ENCODE measurements around the gene HLCS.
A peak's percentile ranks its signal among the peaks of the same experiment; 100 is the strongest.
"Not testable (repeated sequence)": the region's sequence is repeated elsewhere in the genome, so short reads cannot be mapped to it uniquely, and the experiment has no call there.

HLCS gene

DNA sequence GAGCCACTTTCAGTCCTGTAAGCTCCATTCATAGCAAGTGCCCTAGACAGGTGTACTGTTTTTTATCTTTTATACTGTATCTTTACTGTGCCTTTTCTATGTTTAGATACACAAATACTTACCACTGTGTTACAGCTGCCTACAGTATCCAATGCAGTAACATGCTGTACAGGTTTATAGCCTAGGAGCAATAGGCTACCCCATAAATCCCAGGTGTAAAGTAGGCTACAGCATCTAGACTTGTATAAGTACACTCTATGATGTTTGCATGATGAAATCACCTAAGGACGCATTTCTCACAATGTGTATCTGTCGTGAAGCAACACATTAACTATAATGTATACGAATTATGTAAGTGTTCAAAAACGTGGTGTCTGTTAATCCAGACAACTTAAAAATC, 10.7 kb downstream of the HLCS start:
- no peak for FAIRE-seq

DNA sequence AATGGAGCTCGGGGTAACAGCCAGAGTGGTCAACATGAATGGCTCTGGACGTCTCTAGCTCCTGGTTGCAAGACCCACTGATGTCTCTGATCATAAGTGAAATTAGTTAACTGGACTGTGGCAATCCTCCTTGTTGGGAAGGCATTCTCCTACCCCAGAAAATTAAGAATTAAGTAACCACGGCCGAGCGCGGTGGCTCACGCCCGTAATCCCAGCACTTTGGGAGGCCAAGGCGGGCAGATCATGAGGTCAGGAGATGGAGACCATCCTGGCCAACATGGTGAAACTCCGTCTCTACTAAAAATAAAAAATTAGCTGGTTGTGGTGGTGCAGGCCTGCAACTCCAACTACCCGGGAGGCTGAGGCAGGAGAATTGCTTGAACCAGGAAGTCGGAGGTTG, 14.1 kb downstream of the HLCS start:
- not testable (repeated sequence) for FAIRE-seq

DNA sequence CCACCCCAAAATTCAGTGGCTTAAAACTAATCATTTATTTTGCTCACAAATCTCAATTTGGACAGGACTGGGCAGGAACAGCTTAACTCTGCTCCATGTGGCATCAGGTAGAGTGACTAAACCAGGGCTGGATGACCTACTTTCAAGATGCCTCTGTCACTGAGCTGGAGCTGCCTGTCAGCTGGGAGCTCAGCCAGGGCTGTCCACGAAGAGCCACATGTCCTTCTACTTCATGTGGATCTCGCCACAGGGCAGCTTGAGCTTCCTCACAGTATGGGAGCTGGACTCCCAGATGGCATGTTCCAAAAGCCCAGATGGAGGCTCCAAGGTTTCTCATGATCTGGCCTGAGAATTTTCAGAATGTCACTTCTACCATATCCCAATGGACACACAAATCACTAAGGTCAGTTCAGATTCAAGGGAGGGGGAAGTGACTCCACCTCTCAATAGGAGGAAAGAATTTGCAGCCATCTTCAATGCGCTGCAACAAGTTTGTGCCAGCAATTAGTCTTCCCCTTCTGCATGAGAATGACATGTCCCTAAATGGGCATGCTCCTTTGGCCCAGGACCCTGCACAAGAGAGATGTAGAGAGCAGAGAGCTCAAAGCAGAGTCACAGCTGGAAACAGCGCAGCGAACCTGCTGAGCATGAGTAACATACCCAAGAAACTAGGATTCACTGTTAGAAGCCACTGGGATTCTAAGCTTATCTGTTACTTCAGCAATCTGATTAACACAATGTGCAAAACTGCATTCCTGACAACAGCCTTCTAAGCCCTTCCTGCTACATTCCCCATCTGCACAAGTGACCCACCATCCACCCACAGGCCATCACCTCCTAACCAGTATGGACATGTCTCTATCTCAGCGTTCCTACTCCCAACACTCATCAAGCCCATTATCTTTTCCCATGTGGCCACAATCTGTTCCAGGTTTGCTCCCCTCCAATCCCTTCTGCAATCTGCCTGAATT, 17.0 kb downstream of the HLCS start:
- no peak for FAIRE-seq

DNA sequence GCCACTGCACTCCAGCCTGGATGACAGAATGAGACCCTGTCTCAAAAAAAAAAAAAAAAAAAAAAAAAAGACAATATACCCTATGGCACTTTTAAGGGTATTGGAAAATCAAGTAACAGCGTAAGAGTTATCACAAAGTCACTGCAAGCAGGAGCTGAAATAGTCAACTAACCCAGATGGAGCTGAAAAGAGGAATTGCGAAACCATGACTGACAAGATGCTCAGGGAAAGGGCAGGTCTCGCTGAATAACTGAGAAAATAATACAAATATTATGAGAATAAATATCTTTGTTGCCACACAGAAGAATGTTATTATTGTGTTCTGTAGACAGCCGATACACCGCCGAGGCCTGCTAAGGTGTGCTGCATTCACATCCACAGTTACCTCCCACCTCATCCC, 17.8 kb downstream of the HLCS start:
- no peak for FAIRE-seq

DNA sequence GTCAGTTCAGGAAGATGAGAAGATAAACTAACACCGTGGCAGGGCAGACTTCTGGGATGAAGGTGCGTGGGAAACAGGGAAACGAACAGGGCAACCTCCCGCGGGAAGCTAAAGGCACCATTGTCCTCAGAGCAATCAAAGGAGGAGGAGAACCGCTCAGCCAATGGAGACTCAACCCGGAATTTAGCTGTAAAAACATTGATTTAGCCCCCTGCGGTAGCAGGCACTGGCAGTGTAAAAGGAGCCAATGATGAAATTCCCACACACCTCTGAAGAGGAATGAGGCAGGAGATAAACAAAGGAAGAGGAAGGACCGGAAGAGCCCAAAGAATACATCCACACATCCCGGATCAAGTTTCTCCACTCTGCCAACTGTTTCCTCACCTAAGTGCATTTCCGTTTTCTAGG, 19.5 kb downstream of the HLCS start:
- FAIRE-seq = no peak

DNA sequence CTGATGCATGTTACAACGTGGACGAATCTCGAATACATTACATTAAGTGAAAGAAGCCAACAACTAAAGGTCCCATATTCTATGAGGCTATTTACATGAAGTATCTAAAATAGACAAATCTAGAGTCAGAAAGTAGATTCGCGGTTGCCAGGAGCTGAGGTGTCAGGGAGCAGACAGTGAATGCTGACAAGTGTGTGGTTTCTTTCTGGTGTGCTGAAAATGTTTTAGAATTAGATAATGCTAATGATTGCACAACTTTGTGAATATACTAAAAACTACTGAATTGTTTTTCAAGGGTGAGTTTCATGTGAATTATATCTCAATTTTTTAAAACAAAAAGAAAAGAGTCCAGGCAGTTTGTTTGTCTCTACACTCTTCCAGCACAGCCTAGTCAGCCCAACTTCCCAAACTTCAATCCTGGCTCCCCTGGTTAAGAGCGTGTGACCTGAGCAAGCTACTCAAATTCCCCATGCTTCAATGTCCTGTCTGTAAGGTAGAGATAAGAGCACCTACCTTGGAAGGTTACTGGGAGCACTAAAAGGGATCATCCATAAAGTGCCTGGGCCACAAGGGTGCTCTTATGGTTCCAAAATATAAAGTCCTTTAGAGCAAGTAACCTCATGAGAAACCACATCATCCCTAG, 20.9 kb downstream of the HLCS start:
- FAIRE-seq = no peak

DNA sequence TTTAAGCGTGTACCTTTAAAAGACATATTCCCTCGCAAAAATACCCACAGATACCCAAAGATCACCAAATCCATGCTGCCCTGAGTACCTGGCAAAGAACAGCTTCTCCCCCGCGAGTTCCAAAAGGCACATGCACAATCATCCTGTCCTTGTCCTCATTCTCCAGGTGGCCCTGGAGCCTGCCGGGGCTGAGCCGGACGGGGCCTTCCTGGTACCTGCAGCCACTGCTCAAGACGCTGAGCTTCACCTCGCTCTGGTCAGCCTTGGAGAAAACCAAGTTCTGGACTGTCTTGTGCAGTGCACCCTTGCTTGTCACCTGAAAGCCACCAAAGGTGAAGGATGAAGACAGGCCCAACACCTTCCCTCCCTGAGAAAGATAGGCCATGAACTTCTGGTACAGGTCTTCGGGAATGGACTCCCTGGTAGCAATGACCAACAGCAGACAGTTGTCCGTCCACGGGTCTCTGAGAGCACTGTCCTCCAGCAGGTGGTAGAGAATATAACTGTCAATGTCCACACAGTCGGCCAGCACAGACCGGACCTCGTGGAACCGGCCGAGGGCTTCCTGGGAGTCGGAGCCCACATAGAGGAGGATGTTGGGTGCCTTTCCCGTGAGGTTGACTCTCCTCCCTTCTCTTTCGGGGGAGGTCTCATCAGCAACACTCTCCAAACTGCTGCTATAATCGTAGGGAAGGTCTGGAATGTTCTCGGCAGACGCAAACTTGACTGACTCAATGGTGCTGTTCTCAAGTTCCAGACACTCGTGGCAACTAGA, 29.9 kb downstream of the HLCS start:
- no peak for FAIRE-seq

DNA sequence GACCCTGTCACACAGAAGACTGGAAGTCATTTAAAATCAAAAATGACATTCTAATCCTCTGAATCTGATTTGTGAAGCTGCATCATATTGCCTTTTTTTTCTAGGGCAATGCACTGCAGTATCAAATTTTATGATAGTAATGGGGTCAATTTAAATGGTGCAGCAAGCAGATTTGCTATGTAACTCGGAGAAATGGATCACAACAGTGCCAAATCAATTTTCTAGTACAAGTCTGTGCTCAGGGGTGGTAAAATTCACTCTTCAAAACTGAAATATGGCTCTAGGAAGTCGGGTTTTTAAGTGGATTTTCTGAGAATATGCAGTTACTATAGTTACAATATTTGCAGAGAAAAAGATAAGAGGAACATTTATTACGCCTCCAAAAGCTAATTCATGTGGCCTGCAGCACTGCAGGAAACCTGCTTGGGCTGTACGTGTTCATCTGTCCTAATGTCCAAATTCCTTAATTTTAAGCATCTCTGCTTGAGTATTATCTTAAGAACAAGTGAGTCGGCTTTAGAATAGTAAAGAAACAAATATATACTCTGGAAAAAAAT, 31.5 kb downstream of the HLCS start:
- FAIRE-seq = no peak

DNA sequence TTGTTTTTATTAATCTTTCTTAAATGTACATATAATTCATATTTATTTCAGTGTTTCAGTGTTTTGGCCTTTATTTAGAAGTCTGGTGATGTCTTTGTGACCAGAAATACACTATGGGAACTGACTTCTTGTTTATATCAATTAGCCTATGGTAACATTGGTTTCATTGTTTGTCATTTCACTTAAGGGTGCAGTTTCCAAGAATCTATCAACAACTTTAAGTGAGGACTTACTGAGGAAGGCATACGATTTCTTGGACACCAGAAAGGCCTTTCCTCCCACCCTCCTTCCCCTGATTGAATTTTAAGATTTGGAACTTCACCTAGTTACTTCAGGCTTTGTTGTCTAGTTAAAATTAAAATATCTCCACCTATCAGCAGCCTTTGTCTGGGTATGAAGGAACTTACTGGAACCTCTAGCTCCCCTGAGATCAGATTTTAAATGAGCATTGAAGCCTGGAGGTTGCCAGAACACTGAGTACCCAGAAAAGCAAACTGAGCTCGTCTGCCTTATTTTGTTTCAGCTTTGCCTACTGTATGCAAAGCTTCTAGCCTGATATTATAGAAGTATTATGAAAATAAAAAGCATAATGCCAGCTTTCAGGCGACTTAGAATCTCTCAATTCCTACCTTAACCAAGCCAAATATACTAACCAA, 34.2 kb downstream of the HLCS start:
- FAIRE-seq = no peak

DNA sequence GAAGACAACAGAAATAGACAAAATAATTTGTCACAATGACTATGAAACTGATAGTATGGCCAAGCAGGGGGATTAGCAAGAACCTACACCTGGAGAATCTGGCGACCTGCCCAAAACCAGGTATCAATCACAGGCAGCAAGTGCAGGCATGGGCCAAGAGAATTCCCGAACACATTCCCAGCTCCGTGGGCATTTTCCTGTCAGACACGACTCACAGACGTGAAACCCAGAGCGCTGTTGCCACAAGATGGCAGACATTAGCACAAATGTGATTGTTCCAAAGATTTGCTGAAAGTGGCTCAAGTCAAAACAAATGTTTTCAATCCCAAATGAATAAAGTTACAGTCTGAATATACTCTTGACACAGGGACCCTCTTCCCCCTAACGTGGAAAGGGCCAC, 36.8 kb downstream of the HLCS start:
- FAIRE-seq = no peak

DNA sequence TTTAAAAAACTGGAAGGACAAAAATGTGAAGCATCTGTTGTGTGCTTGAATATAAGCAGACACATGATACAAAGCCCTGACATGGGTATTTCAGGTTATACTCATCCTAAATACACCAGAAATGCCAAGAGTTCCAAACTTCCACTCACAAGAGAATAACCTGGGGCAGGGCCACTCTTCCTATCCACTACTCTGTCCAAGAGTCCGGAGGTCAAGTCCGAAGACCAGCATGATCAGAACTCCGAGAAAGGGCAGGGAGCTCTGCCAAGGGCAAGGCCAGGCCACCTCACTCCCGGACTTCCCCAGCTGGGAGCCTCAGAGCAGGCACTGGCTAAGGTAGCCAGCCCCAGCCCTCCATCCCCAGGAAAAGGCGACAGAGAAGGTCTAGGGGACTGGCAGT, 37.5 kb downstream of the HLCS start:
- FAIRE-seq = no peak

DNA sequence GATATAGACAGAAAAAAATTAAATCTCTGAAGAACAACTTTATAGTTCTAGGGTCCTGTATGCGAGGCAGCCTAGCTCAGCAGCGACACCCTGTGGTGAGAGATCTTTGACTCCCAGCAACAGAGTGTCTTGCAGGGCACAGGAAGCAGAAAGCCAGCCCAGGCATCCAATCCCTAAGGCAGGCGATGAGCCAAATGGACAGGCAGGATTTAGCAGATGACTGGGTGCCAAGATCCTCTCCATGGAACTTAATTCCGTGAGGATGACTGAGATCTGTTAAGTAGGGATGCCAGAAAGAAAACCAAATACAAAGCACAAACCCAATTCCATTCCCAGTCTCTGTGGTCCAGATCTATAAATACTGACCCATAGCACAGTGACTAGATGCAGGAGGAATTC, 38.8 kb downstream of the HLCS start:
- FAIRE-seq = no peak

DNA sequence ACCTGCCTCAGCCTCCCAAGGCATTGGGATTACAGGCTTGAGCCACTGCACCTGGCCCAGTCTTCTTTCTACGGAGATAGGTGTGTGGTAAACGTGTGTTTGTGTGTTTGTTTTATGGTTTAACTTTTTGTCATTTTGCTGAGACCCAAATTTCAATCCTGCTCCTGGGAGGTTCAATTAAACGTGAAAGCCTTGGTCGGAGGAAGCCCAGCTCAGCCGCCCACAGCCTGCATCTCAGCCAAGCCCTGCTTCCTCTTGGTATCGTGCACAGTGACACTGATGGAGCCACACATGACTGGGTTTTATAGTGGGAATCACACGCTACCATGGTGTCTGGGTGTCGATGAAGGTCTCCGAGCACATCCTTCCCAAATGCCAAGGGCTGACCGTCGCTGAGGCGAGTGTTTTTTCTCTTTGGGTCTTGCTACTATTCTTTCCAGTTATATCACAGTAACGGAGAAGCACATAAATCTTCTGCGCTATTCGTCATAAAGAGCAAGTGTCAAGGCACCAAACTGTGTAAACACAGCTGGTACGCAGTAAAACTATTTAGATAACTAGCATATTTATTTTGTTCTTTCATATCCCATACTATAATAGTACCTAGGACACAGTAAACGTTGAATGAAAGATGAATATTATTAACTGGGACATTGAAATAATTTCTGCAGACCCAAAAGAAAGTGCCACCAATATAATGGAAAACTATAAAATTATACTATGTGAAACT, 39.3 kb downstream of the HLCS start:
- FAIRE-seq = peak; percentile 43

DNA sequence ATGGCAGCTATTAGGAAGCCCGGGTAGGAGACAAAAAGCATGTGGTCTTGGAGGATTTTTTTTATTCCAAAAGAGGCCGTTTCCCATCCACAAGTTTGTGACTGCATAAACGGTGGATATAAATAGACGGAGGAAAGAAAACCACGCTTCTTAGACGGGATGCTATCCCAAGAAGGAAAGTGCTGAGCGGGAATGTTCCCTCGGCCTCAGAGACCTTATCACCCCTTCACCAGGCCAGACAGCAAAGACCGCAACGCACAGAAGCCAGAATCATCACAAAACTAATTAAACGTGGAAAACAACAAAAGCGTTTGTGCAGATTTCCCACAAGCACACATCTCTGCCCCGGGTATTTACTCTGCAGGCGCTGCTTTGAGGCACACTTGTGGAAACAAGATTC, 43.2 kb downstream of the HLCS start:
- no peak for FAIRE-seq

DNA sequence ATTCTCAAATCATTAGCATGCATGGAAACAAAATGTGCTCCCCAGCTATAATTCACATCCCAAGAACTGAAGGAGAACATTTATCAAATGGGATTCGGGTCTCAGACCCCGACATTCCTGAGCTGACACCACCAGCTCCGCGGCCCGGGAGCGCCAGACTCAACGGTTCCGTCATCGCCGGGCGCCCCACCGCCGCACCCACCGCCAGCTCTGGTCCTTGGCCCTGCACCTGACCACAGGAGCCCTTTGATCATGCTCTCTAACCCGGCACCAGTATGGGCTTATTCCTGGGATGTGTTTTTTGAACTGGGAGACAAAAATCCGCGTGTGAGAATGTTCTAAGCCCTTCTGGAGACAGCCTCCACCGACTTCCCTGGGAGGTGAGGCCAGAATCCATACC, 43.6 kb downstream of the HLCS start:
- no peak for FAIRE-seq

DNA sequence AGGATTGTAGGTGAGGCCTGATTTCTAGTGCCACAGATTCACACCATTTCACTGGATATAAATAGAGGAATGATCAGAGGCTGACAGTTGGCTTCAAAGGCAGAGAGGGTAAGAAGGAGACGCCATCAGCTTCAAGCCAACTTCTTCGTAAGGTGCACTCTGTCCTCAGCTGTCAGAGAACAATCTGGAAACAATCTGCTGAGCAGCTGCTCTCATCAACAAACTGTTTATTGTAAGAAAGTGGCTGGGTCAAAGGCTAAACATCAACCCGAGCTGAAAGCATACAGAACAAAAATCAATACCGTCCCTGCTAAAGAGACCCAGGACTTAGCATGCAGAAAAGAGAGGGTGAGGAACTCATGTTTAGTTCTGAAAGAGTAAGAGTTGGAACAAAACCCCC, 48.2 kb downstream of the HLCS start:
- no peak for FAIRE-seq

DNA sequence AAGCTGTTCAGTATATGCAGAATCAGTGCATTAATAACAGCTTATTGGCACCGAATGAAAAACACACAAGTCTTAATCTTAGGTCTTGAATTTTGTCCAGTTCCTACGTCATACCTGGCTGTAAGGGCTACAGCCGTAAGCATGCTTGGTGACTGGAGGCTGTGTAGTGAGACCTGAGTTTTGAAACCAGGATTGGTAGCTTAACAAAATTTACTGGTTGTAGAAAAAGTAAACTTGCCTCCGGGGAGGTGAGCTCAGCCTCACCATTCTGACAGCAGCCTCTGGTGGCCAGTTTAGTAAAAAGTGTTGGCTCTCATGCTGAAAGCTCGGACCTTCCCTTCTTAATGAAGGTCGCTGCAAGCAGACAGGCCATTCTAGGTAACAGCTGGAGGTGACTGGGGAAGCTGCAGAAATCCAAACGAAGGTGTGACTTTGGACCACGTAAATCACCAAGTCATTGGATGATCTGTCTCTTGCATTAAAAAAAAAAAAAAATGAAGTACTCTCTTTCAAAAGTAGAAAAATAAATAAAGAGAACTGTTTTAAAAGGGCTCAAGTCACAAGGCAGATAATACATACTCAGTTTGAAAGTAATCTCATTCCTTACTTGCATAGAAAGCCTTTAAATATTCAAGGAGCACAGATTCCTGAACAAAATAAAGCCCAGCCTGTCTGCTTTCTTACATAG, 48.9 kb downstream of the HLCS start:
- no peak for FAIRE-seq

DNA sequence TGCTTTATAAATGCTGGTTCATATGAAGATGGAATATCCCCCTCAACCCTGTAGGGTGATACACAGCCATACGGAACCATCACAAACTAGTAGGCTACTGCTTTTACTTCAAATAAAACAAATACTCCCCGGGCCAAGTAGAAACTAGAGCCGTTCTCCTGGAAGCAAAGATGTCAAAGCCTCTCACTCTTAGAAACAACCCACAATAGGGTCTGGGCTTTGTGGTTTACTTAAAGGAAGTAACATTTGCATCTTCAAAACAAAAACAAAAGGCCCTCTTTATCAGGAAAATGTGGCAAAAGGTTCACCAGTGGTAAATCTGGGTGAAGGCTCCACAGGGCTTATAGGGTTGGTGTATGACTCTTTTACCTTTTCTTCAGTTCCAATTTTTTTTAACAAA, 49.8 kb downstream of the HLCS start:
- FAIRE-seq = no peak

DNA sequence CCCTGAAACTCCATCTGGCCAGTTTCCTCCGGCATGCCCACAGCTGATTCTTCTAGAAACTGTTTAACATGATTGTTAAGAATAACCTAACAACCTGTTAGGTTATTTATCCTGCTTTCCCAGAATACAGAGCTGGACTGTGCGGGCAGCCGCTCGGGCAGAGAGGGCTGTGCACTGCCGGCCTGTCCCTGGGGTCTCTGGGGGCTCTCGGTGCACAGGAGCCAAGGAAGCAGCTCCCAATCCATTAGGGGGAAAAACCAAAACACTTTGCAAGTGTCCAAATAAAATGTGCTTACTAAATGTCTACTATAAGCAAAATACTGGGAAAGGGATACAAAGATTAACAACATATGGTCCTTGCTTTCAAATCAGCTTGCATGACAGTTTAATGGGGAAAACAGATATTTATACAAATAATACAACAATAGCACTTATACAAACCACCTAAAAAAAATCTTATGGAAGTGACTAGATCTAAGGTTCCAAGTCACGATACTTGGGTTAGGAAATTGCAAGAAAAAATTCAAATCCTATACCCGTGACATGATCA, 50.7 kb downstream of the HLCS start:
- FAIRE-seq = no peak

DNA sequence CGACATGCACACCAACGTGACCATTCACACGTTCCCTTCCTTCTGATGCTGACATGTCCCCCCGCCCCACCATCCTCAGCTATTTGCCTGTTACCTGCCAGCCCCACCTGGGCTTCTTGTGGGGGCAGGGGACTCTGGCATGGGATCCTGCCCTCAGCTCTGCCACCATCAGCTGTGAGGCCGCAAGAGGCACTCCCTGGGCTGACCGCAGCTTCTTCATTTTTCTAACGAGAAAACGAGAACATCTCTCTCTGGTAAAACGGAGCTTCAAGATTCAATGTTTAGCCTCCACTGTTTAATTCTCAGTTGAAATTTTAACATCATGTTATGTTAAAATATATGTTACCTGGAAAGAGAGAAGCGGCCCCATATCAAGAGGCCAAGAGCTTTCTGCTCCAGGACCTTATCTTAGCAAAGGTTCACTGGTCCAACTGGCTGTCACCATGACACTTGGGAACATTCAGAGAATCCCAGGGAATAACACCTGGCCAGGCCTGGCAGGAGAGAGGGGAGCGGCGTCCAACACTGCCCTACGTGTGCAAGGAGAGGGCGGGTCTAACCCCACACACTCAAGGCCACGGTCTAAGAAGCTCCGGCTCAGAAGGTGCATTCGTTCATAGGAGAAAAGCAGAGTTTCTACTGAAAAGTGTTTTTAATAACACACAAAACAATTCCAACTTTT, 51.3 kb downstream of the HLCS start:
- FAIRE-seq = no peak

Measured in endometrium (tissue), 2 donors.